Femur (tissue), 1 donor: ENCODE results near the gene NOP10.
"Not testable (repeated sequence)": the region's sequence is repeated elsewhere in the genome, so short reads cannot be mapped to it uniquely, and the experiment has no call there.

Experiments used
- DNase-seq: peaks from one replicate; pipeline ENCODE4 v3.0.0-alpha.2; 2017

Gene NOP10

DNA sequence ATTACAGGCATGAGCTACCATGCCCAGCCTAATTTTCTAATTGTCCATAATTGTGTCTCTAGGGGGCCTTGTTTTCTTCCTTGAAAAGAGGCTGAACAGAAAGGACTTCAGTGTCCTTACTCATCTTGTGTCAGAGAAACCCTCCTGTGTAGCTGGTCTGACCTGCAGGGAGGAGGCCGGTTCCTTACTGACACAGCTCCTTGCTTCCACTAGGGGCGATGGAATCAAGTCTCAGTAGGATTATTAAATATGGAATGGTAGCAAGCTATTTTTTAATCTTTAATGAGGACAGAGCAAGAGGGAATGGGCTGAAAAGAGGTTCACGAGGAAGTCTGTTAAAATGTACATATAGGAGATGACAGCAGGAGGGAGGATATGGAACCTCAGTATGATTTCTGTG, 15.4 kb upstream of the NOP10 start:
- no peak for DNase-seq

DNA sequence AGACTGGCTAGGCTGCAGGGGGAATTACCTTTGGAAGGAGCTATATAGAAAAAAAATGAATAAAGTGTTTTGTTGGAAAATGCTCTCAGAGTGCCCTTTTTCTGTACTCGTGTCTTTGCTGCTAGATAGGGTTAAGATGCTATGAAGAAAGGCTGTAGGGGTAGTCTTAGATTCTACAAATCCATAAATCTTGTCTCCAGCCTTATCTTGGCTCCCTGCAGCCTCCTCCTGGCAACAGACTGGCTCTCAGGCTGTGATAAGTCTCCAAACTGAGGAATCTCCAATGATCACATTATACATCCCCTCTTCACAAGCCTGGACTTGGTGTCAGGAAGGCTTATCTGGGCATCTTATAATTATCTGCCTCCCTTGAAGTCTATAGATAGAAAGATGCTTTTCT, 14.7 kb upstream of the NOP10 start:
- no peak for DNase-seq

DNA sequence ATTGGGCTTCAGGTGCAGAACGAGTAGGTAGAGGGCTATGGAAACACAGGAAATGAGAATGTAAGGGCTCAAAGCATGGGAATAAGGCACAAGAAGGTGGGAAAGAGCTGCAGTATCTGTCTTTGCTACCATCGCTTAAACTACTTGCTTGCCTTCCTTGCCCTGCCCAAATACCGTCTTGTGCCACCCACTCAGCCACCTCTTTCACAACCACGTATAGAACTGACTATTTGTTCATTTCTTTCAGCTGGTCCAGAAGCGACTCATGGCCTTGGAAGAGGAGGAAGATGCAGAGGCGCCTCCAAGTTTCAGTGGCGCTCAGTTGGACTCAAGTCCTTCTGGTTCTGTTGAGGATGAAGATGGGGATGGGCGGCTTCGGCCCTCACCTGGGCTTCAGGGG, 12.3 kb upstream of the NOP10 start:
- no peak for DNase-seq

DNA sequence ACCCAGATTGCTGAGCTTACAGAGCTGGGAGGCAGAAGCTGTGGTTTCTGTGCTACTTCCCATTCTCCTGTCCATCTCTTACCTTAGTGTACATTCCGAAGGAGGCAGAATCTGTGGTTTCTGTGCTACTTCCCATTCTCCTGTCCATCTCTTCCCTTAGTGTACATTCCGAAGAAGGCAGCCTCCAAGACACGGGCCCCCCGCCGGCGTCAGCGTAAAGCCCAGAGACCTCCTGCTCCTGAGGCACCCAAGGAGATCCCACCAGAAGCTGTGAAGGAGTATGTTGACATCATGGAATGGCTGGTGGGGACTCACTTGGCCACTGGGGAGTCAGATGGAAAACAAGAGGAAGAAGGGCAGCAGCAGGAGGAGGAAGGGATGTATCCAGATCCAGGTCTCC, 11.3 kb upstream of the NOP10 start:
- no peak for DNase-seq

DNA sequence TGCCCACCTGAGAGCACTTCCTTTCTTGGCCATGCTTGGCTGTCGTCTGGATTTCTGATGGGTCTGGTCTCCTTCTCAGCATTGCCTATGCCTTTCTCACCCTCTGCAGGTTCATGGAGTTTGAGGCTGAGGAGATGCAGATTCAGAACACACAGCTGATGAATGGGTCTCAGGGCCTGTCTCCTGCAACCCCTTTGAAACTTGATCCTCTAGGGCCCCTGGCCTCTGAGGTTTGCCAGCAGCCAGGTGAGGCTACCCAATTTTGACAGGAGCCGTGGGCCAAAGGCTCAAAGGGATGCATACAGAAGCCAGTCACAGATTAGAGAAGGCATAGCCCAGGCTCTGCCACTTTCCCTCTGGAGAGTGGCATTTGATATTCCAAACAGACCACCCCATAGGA, 10.7 kb upstream of the NOP10 start:
- DNase-seq, result no peak

DNA sequence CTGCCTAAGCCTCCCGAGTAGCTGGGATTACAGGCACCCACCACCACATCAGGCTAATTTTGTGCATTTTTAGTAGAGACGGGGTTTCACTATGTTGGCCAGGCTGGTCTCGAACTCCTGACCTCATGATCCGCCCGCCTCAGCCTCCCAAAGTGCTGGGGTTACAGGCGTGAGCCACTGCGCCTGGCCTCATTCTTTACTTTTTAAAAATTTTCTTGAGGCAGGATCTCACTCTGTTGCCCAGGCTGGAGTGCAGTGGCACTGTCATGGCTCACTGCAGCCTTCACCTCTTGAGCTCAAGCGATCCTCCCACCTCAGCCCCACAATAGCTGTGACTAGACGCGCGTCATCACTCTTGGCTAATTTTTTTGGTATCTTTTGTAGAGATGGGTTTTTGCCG, 10.1 kb upstream of the NOP10 start:
- DNase-seq, result not testable (repeated sequence)

DNA sequence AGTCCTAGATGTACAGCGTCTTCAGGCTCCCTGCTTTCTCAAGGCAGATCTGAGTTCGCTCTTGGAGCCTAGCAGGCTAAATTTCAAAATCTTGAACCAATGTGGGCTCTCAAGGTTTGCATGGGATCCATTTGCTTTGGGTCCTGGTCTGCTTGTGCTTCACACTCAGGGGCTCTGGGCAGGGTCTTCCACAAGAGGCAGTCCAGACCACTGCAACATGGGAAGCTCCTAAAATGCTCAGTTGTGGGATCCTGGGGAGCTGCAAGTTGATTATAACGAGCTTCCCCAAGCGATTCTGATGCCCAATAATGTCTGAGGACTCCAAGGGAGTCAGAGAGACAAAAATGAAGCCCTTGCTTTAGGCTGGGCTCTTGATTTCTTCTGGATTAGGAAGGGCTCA, 6.8 kb upstream of the NOP10 start:
- DNase-seq, result no peak

DNA sequence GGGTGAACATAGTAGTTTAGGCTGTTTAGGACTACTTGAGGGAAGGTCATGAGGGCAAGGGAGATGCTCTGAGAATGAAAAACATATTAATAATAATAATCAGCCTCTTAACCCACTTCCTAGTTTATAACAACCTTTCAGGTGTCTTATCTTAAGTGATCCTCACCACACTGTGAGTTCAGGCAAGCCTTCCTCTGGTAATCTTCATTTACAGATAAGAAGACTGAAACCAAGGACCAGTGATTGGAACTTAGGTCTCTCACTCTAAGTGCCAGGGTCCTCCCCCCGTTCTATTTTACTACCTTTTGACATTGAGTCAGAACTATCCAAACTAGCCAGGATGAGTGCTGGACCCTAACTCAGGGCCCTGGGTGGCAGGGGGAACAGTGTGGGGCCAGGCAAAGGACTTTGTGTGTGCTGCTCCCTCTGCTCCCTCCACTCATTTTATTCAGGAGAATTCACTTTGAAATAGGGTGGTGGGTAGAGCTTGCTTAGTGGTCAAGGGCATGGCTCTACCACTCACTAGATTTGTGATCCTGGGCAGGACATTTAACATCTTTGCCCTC, 5.9 kb upstream of the NOP10 start:
- DNase-seq, result no peak

DNA sequence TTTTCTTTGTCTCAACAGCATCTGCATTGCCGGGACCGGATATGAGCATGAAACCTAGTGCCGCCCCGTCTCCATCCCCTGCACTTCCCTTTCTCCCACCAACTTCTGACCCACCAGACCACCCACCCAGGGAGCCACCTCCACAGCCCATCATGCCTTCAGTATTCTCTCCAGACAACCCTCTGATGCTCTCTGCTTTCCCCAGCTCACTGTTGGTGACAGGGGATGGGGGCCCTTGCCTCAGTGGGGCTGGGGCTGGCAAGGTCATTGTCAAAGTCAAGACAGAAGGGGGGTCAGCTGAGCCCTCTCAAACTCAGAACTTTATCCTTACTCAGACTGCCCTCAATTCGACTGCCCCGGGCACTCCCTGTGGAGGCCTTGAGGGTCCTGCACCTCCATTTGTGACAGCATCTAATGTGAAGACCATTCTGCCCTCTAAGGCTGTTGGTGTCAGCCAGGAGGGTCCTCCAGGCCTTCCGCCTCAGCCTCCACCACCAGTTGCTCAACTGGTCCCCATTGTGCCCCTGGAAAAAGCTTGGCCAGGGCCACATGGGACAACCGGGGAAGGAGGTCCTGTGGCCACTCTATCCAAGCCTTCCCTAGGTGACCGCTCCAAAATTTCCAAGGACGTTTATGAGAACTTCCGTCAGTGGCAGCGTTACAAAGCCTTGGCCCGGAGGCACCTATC, 5.2 kb upstream of the NOP10 start:
- DNase-seq, result no peak

DNA sequence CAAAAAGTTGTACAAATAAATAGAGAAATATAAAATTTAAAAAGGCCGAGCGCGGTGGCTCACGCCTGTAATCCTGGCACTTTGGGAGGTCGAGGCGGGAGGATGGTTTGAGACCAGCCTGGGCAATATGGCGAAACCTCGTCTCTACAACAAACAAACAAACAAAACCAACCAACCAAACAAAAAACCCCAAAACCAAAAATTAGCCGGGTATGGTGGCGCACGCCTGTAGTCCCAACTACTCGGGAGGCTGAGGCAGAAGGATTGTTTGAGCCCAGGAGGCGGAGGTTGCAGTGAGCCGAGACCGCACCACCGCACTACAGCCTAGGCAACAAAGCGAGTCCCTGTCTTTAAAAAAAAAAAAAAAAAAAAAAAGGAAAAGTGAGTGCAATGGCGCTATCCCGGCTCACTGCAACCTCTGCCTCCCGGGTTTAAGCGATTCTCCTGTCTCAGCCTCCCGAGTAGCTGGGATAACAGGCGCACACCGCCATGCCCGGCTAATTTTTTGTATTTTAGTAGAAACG, 661 bp downstream of the NOP10 start:
- not testable (repeated sequence) for DNase-seq

DNA sequence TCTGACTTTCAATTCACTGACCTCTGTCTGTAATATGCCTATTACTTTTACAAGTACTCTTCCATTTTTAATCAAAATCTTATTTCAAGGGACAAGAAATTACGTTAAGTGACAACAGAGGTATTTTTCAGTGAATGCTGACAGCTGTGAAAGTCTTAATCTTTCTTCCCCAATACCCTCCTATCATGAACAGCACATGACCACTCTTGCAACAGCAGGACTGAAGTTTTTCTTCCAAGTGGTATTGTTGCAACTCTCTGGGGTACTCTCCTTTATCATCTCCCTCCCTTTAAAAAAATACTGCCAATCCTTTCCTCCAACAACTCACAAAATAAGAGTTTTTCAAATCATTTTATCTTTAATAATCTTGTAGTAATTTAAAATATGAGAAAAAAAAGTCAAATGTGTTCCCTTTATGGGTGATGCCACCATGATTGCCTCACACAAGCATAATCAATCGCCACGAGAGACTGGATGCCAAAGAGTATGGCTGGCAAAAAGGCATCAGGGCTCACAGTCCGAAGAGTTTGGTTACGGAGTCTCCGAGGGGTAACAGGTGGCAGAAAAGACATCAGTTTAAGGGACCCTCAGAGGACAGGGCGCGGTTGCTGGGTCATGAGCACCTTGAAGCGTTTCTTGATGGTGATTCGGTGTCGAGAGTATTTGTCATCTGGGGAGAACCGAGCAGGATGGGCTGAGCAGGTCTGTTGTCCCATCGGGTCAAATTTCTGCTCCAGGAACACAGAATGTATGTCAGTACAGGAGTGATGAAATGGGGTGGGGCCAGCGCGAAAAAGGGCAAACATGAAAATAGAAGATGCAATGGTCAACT, 1.3 kb downstream of the NOP10 start:
- DNase-seq, result no peak

DNA sequence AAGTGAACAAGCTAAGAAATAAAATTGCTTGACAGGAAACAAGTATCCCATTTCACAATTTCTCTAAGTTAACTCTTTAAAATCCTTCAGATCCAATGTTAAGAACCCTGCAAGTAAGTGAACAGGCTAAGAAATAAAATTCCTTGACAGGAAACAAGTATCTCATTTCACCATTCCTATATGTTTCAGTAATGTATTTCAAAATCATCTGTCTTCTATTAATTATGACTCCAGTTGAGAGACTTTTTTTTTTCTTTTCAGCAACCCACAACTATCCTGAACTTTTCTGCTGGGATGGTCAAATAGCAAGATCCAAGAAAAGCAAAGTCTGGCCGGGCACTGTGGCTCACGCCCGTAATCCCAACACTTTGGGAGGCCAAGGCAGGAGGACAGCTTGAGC, 3.0 kb downstream of the NOP10 start:
- no peak for DNase-seq

DNA sequence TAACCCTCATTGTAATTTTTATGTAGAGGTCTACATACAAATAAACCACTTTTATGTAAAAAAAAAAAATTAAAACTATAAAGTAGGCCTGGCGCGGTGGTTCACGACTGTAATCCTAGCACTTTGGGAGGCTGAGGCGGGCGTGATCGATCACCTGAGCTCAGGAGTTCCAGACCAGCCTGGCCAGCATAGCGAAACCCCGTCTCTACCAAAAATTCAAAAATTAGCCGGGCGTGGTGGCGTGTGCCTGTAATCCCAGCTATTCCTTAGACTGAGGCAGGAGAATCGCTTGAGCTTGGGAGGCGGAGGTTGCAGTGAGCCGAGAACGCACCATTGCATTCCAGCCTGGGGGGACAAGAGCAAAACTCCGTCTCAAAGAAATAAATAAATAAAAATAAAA, 4.6 kb downstream of the NOP10 start:
- DNase-seq, result no peak

DNA sequence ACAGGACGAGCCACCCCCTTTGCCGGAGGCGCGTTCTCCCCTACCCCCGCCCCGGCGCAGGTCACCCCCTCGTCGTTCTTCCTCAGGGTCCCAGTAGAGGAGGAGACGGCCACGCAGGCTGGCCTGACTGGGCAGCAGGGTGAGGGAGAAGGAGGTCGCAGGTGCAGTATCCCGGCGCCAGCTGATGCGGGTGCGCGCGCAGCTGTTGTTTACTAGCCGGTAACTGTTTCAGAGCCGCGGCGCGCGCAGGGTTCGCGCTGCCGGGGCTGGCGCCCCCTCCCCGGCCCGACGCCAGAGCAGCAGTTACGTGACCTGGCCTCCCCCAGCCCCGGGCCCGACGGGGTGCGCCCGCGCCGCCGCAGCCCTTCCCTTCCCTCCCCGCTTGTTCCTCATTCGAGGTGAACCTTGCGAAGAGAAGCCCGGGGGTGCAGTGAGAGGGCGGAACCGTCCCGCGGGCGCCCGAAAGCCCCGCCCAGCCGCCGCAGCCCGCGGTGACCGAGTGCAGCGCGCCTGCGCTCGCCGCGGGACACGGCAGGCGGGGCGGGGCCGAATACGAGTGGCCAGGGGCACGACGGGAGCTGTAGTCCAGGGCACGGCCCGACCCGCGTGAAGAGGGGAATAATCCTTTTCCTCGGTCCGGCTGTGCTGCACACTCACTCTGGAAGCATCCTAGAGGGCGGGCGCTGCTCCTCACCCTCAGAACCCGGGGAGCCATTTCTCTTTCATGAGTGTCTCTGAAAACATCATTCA, 5.2 kb downstream of the NOP10 start, which contains the start of gene SLC12A6:
Gene SLC12A6, minus strand, starts transcription at position 225 of the 750 bp plus-strand sequence. CDS start 1,101 bp downstream, outside the sequence.
- DNase-seq, result peak; percentile 93

DNA sequence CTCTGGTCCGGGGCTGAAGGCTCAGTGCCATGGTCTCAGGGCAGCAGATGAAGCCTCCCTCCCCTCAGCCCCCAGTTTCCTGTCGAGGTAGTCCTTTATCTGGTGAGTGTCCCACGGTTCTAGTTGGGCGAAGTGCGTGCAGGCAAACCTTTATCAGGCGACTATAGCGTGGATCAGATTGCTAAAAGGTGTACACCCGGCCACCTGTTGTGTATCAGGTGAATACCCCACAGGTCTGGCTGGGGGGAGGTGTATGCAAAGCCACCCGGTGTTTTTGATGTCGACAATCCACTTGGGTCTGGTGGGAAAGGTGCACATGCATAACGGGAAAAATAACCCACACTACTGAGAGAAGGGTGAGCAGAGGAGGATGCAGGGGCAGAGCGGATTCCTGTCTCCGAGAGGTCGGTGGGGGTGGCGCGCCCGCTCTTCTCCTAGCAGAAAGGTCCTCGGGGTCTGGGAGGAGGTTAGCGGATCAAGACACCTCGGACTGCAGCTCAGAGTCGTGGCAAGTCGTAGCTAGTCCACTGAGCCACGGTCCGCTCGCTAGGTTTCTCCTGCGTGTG, 5.9 kb downstream of the NOP10 start:
- DNase-seq, result no peak

DNA sequence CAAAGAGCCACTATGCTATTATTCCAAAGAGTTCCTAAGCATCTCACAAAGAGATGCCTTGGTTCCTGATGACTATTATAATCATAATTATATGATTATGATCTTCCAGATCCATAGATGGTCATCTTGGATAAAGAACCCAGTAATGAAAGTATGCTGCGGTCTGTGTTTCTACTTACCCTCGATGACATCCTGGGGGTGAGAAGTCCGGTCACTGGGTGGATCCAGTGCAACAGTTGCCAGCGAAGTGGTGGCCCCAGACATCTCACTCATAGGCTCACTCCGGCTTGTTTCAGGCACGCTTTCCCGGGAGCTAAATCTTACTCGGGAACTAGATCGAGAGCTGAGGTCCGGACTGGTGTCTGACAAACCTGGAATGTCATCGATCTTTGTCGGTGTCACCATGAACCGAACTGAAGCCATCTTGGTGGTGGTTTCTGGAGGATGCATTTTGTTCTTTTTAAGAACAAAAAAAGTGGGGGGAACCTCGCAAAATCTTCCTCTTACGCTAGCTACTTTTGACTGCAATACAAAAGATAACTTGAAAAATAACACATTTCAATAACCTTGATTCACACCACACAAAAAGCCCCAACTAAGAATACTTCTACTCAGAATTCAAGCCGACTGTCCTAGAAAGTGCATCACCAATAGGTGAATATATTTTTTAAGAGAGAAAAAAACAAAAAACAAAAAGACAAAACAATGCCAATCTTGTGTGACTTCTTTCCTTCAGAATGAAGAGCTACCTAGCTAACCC, 6.5 kb downstream of the NOP10 start:
- no peak for DNase-seq

DNA sequence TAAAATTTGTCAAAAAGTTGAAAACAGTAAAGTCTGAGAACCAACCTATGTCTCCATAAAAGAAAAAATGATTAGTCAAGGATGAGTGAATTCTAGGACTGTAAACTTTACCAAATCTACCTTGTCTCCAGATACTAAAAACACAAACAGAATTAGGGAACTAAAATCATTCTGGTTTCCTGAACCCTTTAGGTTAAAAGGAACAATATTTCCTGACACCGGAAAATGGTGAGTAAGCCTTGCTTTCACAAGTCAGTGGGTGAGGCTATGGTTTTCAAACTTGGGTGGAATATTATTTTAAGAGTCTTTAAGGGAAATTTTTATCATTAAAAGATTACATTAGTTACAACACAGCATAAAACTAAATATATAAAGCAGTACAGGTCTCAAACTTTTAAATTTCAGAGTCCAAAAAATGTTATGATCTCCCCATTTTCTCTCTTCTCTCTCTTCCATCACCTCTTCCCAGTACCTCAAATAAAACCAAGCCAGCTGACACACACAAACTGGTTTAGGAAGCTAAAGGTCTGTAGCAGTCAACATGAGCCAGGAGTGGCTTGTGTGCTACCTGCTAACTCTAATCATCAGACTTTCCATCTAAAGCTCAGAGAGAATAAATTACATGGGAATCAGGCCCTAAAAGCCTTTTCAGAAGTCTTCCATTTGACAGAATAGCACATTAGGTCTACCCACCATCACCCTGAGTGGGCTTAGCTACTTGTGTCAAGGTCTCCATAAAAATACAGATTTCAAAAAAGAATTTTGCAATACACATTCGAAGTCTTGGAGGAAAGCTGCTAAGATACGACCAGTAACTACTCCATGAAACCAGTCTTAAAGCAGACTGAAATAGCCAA, 7.5 kb downstream of the NOP10 start:
- no peak for DNase-seq

DNA sequence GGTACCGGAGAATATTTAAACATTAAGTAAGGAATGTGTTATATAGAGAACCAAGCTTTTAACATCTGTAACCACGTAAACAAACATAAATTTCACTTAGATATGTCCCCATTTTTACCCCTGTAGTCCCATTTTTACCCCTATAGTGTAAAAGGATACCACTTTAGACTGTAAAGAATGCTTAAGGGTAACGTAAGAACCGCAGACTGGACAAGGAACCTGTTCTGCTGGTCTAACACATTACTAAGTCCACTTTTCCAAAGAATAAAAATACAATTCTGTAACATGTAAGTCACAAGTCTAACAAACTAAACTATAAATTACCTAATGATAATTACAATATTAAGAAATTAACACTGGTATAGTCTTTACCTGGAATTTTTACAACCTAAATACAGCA, 8.3 kb downstream of the NOP10 start:
- DNase-seq, result no peak

DNA sequence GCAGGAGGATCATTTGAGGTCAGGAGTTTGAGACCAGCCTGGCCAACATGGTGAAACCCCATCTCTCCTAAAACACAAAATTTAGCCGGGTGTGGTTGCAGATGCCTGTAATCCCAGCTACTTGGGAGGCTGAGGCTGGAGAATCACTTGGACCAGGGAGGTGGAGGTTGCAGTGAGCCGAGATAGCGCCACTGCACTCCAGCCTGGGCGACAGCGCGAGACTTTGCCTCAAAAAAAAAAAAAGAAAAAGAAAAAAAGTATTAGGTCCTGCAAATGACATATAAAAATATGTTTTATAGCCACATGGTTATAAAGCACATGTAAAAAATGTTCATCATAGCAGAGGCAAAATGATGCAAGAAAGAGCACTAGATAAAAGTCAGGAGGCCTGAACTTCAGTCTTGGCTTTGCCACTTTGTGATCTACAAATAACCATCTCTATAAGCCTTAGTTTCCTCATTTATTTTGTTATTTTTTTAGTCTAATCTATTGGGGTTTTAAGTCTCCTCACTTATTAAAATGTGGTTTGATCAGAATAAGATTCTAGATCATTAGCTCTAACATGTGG, 10.3 kb downstream of the NOP10 start:
- no peak for DNase-seq

DNA sequence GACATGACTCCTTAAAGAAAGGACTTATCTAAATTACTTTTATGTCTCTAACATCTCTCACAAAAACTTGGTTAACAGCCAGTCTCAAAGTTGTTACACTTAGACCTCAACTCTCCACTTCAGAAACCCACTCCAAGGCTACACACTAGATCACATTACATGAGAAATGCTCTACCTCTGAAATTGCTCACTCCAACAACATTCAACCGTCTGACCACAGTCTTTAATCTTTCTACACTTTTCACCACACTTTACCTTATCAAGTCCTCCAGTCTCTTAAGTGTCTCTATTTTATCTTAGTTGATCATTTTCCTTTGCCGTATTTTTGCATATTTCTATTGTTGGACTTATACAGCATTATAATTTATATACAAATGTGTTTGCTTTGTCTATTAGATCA, 11.1 kb downstream of the NOP10 start:
- DNase-seq, result no peak

DNA sequence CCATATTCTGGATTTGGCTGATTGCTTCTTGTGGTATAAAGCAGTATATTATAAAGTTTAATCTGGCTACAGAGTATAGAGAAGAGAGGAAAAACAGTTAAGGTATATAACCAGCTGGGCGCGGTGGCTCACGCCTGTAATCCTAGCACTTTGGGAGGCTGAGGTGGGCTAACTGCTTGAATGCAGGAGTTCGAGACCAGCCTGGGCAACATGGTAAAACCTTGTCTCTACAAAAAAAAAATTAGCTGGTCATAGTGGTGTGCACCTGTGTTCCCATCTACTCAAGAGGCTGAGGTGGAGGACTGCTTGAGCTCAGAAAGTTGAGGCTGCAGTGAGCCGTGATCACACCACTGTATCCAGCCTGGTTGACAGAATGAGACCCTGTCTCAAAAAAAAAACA, 12.7 kb downstream of the NOP10 start:
- no peak for DNase-seq
